Ramos (cell line): ENCODE measurements around the gene METTL9.
"Not testable (repeated sequence)": the region's sequence is repeated elsewhere in the genome, so short reads cannot be mapped to it uniquely, and the experiment has no call there.

Source experiments
- in situ Hi-C: fragments of 300-500 bp; cut with MboI; formaldehyde crosslinking; loops from one replicate; pipeline ENCODE4 v1.14.3; 2022; ENCODE audit warnings: low sequenced_read_pairs; ENCODE audit not compliant: unreplicated experiment

METTL9 gene

DNA sequence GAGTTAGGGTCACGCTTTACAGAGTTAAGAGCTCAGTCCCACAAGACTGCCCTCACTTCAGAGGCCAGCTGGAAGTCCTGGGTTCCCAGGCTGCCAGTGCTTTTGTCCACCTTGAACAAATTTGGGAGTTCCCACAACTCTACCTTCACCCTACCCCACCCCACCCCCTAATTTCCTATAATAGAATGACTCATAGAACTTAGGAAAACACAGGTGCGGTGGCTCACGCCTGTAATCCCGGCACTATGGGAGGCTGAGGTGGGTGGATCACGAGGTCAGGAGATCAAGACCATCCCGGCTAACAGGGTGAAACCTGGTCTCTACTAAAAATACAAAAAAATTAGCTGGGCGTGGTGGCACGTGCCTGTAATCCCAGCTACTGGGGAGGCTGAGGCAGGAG lies 6.5 kb downstream of the METTL9 start:
- in situ Hi-C loops: not testable (repeated sequence)

DNA sequence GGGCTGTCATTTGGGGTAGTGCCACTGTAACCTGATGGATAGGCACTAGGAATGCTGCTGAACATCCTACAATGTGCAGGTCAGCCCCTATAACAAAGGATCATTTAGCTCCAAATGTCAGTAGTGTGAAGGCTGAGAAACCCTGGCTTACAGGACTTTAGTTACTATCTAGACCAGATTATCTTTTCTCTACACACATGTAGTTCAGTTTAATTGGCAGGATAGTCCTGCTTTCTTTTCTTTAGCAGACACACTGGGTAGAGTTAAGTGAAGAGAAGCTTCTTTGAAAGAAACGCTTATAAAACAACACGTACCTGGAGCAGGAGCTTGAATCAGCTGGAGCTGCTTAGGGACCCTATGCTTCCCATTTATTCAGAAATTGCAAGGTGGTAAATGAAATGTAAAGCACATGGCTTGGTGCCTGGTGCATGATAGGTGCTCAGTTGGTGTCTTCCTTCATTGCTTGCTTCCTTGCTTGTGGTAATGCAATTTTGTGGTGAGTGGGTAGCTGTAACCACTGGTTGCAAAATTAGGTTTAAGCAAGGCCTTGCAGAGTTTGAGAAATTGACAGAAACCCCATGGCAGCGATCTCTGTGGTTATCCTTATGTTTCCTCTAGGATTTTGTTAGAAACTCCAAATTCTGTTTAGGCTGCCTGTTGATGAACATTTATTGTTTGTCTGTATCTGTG lies 9.4 kb downstream of the METTL9 start:
- in situ Hi-C loops: no loop called here

DNA sequence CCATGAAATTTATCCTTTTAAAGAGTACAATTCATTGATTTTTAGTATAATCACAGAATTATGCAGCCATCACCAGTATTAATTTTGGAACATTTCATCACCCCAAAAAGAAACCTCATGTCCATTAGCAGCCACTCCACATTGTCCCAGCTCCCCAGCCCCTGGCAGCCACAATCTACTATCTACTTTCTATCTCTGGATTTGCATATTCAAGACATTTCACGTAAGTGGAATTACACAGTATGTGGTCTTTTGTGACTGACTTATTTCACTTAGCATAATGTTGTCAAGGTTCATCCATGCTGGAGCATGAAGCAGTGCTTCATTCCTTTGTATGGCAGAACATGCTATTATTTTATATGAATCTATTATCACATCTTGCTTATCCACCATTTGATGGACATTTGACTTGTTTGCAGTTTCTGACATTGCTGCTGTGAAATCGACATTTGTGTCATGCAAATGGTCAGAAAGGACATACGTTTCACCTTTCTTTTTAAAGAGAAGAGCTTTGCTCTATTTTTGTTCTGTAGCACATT lies 10.7 kb downstream of the METTL9 start:
- in situ Hi-C loops: no loop called here

DNA sequence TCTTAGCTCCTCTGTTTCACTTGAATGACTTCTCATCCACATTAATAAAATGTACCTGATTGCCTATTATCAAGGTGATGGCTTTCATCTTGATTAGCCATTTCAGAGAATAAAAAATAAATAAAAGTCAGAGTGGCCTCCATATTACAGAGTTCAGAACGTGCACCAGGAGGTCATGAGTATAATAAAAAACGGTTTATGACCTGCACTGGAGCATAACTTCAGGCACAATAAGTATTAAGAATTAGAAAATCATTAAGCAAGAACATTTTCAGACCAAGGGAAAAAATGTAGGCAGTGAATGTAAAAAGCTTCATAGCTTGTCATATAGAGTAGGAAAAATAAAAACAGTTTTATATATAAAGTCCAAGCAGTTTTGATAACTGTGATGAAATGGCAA lies 11.4 kb downstream of the METTL9 start:
- in situ Hi-C loops: no loop called here

DNA sequence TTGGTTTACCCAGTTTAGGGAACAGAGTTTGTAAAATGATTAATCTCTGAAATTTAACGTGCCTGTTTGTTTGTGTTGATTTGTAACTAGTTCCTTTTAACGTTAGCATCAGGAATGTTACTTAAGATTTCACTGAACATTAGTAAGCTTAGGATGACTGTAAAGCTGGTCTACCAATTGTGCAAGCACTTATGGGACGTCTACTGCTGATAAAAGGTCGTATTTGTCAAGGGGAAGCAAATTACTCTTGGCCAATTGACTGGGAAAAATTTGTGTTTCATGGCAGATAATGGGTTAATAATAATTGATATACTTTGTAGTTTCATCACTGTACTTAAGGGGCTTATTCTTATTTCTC lies 11.8 kb downstream of the METTL9 start:
- in situ Hi-C loops: no loop called here

DNA sequence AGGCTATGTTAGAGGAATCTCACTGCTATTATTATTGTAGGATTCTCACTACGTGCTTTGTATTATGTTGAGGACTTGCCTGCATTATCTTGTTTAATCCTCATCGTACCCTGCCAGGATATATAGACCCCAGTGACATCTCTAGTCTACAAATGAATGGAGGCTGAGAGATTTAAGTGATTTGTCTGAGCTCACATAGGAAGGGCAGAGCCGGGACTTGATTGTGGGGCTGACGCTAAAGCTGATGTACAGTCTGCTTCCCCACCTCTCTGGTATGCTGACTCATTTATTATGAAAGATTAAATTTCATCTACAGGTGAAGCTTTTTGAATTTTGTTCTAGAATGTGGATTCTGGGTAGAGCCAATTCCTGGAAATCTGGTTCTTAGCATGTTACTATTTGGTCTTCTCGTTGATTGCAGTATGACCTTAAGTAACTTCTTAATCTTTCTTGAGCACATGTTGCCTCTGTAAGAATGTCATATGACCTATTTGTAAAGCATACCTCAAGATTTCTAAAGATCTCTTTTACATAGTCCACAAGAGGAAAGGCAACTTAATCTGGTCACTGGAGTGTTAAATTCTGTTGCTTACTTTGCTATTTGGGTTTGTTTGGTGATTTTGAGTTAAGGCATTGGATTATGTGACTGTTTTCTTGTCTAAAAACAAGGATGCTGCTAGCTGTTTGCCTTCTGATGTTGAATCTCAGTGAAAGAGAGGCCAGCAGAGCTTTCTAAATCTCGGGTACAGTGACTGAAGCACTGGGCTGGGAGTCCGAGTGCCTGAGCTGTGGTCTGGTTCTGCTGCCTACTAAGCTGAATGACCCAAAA lies 12.4 kb downstream of the METTL9 start:
- in situ Hi-C loops: no loop called here

DNA sequence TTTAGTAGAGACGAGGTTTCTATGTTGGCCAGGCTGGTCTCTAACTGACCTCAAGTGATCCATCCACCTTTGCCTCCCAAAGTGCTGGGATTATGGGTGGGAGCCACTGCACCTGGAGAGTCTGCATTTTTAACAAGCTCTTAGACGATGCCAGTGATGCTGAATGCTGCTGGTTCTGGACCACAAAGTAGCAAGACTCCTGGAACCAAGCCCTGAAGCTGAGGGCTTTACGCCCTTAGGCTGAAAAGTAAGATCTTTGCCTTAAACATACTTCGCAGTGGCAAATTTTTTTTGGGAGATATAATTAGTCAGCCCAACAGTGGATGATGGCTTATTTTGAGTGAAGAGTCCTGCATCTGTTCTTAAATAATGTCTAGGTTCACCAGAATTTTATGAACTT lies 14.0 kb downstream of the METTL9 start:
- in situ Hi-C loops: no loop called here

DNA sequence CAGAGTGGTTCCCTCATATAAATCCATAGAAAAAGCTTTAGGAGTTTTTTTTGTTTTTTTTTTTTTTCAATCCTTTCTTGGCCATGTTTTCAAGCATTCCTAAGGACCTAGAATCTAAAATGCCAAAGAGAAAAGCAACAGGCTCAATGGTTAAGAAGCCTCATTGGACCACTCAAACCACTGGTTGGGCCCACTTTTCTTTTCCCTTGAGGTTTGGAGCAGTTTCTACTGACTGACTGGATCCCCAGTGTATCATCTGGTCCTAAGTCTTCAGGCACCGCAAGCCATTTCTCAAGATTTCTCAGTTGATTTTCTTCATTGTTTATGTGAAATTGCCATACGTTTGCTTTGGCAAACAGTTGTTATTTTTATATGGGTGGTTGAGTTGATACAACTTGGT lies 14.4 kb downstream of the METTL9 start:
- in situ Hi-C loops: no loop called here

DNA sequence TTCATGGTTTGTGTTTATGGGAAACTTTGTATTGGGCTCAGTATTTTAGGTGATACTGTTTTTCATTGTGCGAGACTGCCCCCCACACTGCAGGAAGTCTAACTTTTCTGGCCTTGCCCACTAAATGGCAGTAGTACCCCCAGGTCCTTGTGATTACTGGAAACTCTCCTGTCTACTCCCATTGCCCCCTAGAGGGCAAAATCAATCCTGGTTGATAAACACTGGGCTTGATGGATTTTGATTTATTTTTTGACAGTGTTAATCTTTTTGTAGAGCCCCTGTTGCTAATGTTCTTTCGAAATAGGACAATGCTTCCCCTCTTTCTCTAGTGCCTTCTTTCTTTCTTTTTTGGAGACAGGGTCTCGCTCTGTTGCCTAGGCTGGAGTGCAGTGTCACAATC lies 15.5 kb downstream of the METTL9 start:
- in situ Hi-C loops: no loop called here

DNA sequence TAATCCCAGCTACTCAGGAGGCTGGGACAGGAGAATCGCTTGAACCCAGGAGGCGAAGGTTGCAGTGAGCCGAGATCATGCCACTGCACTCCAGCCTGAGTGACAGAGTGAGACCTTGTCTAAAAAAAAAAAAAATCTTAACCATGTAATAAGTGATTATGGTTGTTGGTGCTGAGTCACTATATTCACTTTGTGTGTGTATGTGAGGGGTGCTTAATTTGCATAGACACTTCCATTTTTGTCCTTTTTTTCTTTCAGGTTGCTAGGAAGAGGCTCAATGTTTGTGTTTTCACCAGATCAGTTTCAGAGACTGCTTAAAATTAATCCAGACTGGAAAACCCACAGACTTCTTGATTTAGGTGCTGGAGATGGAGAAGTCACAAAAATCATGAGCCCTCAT lies 18.2 kb downstream of the METTL9 start:
- in situ Hi-C loops: no loop called here

DNA sequence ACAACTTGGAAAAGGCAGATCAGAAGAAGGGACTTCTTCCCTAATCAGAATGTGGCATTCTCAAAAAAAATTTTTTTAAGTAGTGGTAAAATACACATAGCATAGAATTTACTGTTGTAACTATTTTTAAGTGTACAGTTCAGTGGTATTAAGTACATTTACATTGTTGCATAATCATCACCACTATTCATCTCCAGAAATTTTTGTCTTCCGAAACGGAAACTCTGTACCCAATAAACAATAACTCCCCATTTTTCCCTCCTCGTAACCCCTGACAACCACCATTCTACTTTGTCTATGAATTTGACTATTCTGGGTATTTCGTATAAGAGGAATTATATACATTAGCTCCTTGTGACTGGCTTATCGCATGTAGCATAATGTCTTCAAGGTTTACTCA lies 18.9 kb downstream of the METTL9 start:
- in situ Hi-C loops: no loop called here

DNA sequence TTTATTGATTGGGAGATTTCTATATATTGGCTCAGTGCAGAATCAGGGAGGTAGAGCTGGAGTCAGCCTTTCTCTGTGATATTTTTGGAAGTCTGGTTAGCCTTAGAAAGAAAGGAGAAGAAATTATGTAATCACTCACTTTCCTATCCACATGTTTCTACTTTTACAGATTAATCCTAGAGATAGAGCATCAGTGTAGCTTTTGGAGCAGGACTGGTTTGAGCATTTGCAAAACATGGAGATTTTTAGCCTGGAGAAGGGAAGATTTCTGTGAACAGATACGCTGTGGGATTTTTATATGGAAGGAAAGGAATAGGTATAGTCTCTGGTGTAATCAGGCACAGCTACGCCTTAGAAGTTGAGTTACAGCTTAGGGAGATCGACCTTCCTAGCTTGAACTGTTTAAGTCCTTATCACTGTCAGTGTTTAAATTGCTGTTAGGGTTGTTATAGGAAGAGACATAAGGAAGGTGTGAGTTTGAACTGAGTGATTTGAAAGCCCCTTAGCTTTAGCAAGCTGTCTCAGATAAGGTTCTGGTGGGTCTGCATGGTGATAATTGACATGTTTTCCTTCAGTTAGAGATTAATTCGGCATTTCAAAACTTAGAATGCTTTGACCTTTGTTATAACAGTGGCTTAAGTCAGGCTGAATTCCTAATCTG lies 20.5 kb downstream of the METTL9 start:
- in situ Hi-C loops: no loop called here

DNA sequence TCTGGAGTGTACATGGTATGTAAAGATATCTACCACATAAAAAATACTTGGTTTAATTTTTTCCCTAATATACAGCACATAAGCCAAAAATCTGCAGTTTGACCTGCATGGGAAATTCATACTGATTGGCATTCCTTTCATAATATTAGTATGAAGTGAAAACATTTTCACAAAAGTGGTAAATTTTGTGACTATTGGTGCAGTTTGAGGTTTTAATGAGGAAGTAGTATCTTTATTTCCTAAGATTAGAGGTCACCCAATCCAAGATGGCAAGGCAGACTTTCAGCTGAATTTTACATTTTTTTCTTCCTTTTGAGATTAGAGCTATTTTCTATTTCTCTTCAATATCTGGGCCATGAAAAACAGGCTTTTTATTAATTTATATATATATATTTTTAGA lies 21.2 kb downstream of the METTL9 start:
- in situ Hi-C loops: no loop called here

DNA sequence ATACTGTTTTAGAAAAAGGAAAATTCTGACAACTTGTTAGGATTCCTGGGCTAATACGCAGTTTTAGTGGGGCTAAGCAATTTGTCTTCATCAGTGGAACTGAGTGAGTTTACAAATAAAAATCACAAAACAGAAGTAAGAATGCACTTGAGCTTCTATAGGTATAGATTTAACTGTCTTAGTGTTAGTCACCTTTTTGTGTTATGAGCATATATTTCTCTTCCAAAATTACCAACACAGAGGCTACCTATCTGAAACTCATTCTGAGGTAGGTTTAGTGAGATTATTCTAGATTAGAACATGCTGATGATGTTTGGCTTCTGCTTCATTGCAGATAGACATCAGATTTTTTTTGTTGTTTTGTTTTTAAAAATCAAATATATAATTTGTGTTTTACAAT lies 23.2 kb downstream of the METTL9 start:
- in situ Hi-C loops: no loop called here

DNA sequence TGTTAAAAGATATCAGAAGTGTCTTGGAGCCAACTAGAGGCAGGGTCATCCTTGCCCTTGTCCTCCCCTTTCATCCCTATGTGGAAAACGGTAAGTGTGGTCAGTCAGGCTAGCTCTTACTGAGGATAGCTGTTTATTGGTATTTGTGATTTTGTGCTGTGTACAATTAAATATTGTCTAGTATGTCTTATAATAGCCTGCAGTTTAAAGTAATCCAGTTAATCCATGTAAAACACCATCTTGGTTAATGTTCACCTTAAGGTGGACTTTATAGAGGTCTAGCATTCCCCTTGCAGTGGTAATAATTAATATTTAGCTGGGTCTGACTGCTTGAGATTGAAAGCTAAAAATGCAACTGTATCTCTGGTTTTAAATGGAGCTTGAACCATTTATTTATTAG lies 25.6 kb downstream of the METTL9 start:
- in situ Hi-C loops: no loop called here

DNA sequence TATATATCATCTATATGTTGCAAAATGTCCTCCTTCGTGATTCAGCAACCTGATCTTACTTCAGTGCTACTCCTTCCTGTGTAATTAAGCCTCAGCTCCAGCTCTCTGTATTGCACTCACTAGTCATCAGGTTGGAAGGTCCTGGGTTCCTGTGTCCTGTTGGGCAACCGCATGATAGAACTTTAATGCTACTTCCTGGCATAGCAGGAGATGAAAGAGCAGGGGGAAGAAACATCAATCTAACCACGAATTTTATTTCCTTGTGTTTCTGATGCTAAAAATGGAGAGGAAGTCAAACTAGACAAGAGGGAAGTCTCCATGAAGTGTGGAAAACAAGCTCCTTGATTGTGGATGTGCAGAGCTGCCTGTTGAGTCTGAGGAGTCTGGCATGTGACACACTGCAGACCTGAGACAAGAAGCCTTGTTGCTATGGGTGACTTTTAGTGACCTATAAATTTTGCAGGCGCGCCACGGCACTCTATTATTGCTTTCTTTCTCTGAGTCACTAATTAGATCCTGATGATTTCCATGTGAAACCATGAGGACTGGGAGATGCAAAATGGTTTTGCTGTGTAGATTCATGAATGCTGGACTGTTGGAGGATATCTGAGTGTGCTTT lies 27.4 kb downstream of the METTL9 start:
- in situ Hi-C loops: no loop called here

DNA sequence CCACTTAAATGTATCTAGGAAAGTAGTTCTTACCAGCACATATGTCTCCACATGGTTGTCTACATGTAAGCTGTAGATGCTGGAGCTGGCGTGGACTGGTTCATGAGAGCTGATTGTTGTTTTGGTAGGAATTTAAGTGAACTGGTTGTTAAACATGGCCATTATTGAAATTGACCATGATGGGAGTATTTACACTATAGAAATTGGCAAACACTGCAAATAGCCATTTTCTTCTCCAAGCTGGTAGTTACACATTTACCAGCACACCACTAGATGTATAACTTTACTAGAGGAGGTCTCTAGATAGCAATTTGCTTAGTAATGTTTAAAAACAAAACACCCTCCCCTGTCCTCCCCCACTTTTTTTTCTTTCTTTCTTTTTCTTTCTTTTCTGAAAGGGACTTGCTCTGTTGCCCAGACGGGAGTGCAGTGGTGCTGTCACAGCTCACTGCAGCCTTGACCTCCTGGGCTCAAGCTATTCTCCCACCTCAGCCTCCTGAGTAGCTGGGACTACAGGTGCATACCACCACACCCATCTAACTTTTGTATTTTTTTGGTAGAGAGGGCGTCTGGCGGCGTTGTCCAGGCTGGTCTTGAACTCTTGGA lies 28.8 kb downstream of the METTL9 start:
- in situ Hi-C loops: no loop called here

DNA sequence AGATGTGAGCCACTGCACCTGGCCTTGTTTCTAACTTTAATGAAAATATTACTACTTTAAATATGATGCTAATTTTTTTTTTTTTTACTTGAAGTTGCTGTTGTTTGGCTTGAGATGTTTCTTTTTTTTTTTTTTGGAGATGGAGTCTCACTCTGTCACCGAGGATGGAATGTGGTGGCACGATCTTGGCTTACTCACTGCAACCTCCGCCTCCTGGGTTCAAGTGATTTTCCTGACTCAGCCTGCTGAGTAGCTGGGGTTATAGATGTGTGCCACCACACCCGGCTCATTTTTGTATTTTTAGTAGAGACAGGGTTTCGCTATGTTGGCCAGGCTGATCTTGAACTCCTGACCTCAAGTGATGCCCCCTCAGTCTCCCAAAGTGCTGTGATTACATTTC lies 29.4 kb downstream of the METTL9 start:
- in situ Hi-C loops: no loop called here

DNA sequence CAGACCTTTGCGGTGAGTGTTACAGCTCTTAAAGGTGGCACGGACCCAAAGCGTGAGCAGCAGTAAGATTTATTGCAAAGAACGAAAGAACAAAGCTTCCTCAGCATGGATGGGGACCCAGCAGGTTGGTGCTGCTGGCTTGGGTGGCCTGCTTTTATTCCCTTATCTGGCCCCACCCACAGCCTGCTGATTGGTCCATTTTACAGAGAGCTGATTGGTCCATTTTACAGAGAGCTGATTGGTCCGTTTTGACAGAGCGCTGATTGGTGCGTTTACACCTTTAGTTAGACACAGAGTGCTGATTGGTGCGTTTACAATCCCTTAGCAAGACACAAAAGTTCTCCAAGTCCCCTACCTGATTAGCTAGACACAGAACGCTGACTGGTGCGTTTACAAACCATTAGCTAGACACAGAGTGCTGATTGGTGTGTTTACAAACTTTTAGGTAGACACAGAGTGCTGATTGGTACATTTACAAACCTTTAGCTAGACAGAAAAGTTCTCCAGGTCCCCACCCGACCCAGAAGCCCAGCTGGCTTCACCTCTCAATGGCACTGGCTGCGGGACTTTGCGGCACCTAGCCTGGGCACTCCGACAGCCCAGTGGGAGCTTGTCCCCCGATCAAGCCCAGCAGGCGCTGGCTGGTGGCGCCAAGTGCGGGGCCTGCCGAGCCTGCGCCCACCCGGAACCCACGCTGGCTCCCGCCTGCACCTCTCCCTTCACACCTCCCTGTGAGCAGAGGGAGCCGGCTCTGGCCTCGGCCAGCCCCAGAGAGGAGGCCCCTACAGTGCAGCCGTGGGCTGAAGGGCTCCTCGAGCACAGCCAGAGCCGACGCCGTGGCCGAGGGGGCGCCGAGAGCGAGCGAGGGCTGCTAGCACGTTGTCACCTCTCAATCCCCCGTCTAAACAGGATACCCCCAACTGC lies 30.5 kb downstream of the METTL9 start:
- in situ Hi-C loops: not testable (repeated sequence)
